HG03108 (cell line): ENCODE results near the gene OTUD1.

Experiments used
- ATAC-seq: cut with Tn5 transposase; IDR thresholded peaks from one replicate; pipeline ENCODE4 v1.9.1; 2021; ENCODE audit warnings: moderate library complexity; ENCODE audit not compliant: unreplicated experiment

The OTUD1 gene

DNA sequence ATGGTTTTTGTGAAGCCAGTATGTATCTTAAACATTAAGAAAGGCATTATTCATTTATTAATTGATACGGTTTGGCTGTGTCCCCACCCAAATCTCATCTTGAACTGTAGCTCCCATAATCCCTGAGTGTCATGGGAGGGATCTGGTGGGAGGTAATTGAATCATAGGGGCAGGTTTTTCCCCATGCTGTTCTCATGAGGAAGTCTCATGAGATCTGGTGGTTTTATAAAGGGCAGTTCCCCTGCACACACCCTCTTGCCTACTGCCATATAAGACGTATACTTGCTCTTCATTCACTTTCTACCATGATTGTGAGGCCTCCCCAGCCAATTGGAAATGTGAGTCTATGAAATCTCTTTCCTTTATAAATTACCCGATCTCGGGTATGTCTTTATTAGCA is 28.1 kb downstream of the OTUD1 start:
- ATAC-seq: no peak

- ATAC-seq: no peak
Measured at GRCh38 chr10:23467548-23467947, 28.7 kb downstream of the OTUD1 start.

DNA sequence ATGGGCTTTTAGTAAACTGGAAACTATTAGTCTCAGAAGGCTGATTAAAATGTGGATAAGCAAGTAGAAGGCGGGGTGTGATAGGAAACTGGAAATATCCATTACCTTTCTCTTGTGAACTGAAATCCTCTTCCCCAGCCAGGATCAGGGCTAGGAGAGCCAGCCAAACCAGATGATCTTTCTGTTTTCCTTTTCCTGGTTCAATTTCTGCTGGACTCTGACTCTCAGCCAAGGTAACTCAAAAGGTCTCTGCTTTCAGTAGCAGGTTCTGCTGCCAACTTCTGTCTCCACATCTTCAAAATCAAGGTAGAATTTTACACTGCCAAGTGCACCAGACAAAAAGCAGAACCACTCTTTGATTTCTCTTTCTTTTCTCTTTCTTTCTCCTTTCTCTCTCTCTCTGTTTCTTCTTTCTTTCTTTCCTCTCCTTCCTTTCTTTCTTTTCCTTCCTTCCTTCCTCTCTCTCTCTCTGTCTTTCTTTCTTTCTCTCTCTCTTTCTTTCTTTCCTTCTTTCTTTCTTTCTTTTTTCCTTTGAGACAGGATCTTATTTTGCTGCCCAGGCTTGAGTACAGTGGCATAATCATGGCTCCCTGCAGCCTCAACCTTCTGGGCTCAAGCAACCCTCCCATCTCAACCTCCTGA is 30.8 kb downstream of the OTUD1 start:
- ATAC-seq: no peak

GRCh38 chr10:23472181-23472580 is 33.3 kb downstream of the OTUD1 start:
- ATAC-seq: no peak

DNA sequence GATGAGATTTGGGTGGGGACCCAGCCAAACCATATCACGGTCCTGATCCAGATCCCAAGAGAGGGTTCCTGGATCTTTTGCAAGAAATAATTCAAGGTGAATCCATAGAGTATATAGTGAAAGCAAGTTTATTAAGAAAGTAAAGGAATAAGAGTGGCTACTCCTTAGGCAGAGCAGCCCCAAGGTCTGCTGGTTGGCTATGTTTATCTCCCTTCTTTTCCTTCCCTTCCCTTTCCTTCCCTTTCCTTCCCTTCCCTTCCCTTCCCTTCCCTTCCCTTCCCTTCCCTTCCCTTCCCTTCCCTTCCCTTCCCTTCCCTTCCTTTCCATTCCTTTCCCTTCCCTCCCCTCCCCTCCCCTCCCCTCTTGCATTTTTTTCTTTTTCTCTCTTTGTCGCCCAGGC is 35.2 kb downstream of the OTUD1 start:
- no peak for ATAC-seq

DNA sequence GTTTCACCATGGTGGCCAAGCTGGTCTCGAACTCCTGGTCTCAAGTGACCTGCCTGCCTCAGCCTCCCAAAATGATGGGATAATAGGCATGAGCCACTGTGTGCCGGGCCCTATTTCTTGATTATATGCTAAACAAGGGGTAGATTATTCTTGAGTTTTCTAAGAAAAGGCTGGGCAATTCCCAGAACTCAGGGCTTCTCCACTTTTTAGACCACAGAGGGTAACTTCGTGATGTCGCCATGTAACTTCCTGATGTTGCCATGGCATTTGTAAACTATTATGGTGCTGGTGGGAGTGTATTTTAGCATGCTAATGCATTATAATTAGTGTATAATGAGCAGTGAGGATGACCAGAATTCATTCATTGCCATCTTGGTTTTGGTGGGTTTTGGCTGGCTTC is 35.8 kb downstream of the OTUD1 start:
- ATAC-seq: no peak

GRCh38 chr10:23478570-23478969 is 39.7 kb downstream of the OTUD1 start:
- ATAC-seq: no peak

GRCh38 chr10:23479798-23480473 is 41.1 kb downstream of the OTUD1 start:
- no peak for ATAC-seq

- no peak for ATAC-seq
Measured at GRCh38 chr10:23481363-23481961, 42.6 kb downstream of the OTUD1 start.

DNA sequence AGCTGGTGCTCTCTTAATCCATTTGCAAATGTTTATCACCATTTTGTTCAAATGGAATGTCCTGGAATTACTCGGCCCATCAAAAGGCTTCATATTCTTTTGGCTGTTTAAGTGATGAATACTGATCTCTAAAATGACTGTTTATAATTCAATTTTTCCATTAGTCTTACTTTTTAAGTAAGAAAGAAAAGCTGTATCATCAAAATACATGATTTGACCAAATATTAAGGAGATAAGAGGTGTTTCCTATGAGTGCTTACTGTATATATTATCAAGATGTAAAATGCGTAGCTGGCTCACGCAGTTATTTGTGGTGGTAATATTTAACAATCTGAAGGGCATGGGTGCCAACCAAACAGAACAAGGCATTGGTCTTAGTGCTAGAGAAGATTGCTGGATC is 51.2 kb downstream of the OTUD1 start:
- ATAC-seq: no peak
